ENCODE results near the gene MYO1D. TPM values are rescaled to one million over a fixed set of nuclear protein-coding genes. Genes with fewer than 3 reads are reported as not detected.

Gene MYO1D
- total RNA-seq, 1 donor from 2014 or later: 5.5 TPM

GRCh38 chr17:32627239-32627996 lies 249.5 kb downstream of the MYO1D start:
- TF ChIP-seq, protein P1, sequence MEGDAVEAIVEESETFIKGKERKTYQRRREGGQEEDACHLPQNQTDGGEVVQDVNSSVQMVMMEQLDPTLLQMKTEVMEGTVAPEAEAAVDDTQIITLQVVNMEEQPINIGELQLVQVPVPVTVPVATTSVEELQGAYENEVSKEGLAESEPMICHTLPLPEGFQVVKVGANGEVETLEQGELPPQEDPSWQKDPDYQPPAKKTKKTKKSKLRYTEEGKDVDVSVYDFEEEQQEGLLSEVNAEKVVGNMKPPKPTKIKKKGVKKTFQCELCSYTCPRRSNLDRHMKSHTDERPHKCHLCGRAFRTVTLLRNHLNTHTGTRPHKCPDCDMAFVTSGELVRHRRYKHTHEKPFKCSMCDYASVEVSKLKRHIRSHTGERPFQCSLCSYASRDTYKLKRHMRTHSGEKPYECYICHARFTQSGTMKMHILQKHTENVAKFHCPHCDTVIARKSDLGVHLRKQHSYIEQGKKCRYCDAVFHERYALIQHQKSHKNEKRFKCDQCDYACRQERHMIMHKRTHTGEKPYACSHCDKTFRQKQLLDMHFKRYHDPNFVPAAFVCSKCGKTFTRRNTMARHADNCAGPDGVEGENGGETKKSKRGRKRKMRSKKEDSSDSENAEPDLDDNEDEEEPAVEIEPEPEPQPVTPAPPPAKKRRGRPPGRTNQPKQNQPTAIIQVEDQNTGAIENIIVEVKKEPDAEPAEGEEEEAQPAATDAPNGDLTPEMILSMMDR (IDR thresholded peaks at IDR 0.05; ENCODE audit: borderline replicate concordance): no peak
- no peak overlapping the region for H3K27ac ChIP-seq (replicated peaks)
- DNase-seq: no peak
- H3K4me1 ChIP-seq: peaks cover 7% of the 10 kb centered on the region
- intact Hi-C loops (cut with micrococcal nuclease): no loop called here
- no peaks in the 10 kb centered on the region for H3K9me3 ChIP-seq (replicated peaks)
- H3K36me3 ChIP-seq: no peaks in the 10 kb centered on the region
- H3K27me3 ChIP-seq (ENCODE audit: low read depth): no peaks in the 10 kb centered on the region
- H3K4me3 ChIP-seq: no peak overlapping the region

DNA sequence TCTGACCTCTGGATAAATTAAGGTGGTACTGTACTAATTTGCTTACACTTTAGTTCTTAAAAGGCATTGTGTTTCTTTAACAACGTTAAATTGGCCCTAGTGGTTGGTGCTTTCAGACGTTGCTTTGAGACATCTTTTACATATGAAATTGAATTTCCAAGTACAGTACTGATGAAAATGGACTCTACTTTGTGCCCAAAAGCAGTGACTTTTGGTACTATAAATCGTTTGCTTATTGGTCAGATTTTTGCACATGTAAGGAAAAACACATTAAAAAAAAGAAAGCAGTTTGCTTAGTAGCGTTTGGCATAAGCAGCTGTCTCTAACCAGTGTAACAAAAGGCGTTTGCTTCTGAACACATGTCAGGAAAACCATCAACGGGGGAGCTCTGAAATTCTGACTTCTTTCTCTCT lies 250.5 kb downstream of the MYO1D start:
- H3K27me3 ChIP-seq (ENCODE audit: low read depth): no peaks in the 10 kb centered on the region
- H3K27ac ChIP-seq (replicated peaks): no peak overlapping the region
- no peak for DNase-seq
- peaks cover 7% of the 10 kb centered on the region for H3K4me1 ChIP-seq
- intact Hi-C loops (cut with micrococcal nuclease): no loop called here
- H3K36me3 ChIP-seq: no peaks in the 10 kb centered on the region
- no peaks in the 10 kb centered on the region for H3K9me3 ChIP-seq (replicated peaks)
- H3K4me3 ChIP-seq: no peak overlapping the region
- TF ChIP-seq, protein P1 (IDR thresholded peaks at IDR 0.05; ENCODE audit: borderline replicate concordance): no peak

GRCh38 chr17:32625971-32626370 lies 251.0 kb downstream of the MYO1D start:
- DNase-seq: no peak
- Histone ChIP-seq H3K27ac (replicated peaks) (no peak overlapping the region), H3K27me3 (ENCODE audit: low read depth) (no peaks in the 10 kb centered on the region), H3K4me3 (no peak overlapping the region), H3K4me1 (peaks cover 7% of the 10 kb centered on the region), H3K9me3 (replicated peaks) (no peaks in the 10 kb centered on the region), H3K36me3 (no peaks in the 10 kb centered on the region)
- intact Hi-C loops (cut with micrococcal nuclease): no loop called here
- TF ChIP-seq, protein P1 (IDR thresholded peaks at IDR 0.05; ENCODE audit: borderline replicate concordance): no peak

- no peak for DNase-seq
- TF ChIP-seq, protein P1 (IDR thresholded peaks at IDR 0.05; ENCODE audit: borderline replicate concordance): no peak
- intact Hi-C loops (cut with micrococcal nuclease): no loop called here
- Histone ChIP-seq H3K27ac (replicated peaks) (no peak overlapping the region), H3K4me1 (peaks cover under 1% of the 10 kb centered on the region), H3K4me3 (no peak overlapping the region), H3K27me3 (ENCODE audit: low read depth) (no peaks in the 10 kb centered on the region), H3K36me3 (no peaks in the 10 kb centered on the region), H3K9me3 (replicated peaks) (no peaks in the 10 kb centered on the region)
Observed at GRCh38 chr17:32623196-32623595, 253.7 kb downstream of the MYO1D start.

- TF ChIP-seq, protein P1 (IDR thresholded peaks at IDR 0.05; ENCODE audit: borderline replicate concordance): no peak
- Histone ChIP-seq H3K9me3 (replicated peaks) (no peaks in the 10 kb centered on the region), H3K4me1 (no peaks in the 10 kb centered on the region), H3K27me3 (ENCODE audit: low read depth) (no peaks in the 10 kb centered on the region), H3K4me3 (no peak overlapping the region), H3K36me3 (no peaks in the 10 kb centered on the region), H3K27ac (replicated peaks) (no peak overlapping the region)
- intact Hi-C loops (cut with micrococcal nuclease): no loop called here
- DNase-seq: no peak
Observed at GRCh38 chr17:32622540-32622939, 254.4 kb downstream of the MYO1D start.

All from left ventricle myocardium inferior (tissue), 1 donor.